ENCODE data around the gene ZFP30.
"Not testable (repeated sequence)": the region's sequence is repeated elsewhere in the genome, so short reads cannot be mapped to it uniquely, and the experiment has no call there.

The ZFP30 gene
- long read RNA-seq, donor 1 = 0 reads
- long read RNA-seq, donor 2 = 0 reads
- long read RNA-seq, donor 3 = 0 reads
- long read RNA-seq, donor 4, partial matches to known transcripts = 0 of 1 reads
- long read RNA-seq, donor 4, other reads (novel, unspliced or antisense) = 0 of 1 reads
- long read RNA-seq, donor 5 = 0 reads
- long read RNA-seq, donor 6, full-length matches to known transcripts = 1 of 7 reads
- long read RNA-seq, donor 6, partial matches to known transcripts = 6 of 7 reads
- long read RNA-seq, donor 6, other reads (novel, unspliced or antisense) = 0 of 7 reads
- long read RNA-seq, donor 7 = 0 reads
- long read RNA-seq, donor 8 = 0 reads

DNA sequence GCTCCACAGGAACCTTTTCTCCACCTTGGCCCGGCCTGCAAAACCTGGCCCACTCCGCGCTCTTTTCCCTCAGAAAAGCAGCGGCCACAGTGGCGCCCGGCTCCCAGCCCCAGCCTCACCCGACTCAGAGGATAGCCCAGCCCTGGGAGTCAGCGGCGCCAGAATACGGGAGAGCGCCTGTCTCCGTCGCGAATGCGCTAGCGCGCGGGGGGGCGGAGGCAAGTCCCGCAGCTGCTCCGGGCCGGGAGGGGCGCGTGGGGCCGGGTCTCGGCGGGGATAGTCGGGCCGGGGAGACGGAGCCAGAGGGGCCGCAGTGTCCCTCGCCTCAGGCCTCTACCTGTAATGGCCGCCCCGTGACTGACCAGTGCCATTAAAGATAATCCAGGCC is at the start of gene ZFP30:
TSS of gene ZFP30 (minus strand) at position 165 of the 388 bp plus-strand sequence. CDS start 7,643 bp downstream, outside the sequence.
- no peak for DNase-seq

DNA sequence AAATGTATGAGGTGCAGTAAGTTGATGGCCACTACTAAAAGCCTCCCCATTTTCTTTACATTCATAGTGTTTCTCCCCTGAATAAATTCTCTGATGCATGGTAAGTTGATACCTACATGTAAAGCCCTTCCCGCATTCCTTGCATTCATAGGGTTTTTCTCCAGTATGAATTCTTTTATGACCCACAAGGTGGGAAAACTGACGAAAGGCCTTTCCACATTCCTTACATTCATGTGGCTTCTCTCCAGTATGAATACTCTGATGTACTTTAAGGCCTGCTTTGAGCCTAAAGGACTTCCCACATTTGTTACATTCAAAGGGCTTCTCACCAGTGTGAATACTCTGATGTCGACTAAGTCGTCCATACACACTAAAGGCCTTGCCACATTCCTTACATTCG is 43.8 kb upstream of the ZFP30 start:
- DNase-seq = no peak

DNA sequence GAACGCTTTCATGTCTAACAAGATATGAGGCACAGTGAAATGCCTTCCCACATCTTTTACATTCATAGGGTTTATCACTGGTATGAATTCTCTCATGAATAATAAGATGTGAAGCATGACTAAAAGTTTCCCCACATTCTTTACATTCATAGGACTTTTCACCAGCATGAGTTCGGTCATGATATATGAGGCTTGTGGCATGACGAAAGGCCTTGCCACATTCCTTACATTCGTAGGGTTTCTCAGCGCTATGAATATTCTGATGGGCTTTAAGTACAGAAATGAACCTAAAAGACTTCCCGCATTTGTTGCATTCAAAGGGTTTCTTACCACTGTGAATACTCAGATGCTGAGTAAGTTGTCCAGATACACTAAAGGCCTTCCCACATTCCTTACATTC is 43.0 kb upstream of the ZFP30 start:
- DNase-seq = no peak

DNA sequence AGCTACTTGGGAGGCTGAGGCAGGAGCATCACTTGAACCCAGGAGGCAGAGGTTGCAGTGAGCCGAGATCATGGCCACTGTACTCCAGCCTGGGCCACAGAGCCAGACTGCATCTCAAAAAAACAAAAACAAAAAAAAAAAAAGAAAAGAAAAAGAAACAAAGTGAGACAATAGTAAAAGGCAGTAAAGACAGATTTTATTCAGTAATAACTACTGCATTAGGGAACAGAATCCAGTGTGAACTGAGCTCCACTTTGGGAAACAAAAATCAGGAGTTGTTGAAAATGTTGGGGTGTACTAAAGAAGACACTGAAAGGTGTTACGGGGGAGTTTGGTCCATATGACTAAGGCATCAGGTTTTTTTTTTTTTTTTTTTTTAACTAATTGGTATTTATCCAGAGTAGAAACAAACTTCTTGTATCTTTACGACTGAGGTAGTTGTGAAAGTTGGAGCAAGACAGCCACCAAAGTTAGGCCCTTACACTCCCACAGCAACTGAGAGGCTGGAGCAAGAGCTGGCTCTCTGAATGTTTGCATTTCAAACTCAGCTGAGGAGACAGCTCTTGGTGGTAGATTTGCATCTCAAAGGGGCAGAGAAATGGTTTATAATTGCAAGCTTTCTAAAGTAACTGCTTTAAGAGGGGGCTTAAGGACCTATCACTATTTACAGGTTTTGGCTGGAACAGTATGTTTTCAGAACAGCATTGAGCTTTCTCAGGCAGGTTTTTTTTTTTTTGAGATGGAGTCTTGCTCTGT is 40.1 kb upstream of the ZFP30 start:
- no peak for DNase-seq

DNA sequence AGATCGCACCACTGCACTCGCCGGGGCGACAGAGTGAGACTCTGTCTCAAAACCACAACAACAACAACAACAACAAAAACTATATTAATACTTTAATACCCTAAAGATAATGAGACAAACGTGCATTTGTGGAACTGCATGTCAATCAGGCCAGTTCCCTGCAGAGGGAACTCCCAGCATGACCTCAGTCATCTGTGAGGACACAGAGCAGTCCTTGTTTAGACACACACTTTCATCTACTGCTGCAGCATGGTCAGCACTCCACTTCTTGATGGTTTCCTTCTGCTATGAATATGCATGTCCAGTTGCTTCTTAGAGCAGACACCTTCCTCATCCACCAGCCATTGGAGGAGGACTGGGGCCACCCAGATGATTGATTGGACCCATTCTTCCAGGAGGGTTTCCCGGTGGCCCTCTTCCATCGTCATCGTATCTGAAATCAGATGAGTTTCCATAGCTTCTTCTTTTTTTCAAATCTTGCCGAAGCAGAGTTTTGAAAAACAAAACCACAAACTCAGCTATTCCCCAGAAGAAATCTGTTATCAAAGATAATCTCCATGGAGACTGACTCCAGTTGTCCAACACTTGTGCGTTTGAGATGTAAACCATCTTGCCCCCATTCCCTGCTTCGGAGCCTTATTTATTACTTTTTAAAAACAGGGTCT is 37.8 kb upstream of the ZFP30 start:
- no peak for DNase-seq

DNA sequence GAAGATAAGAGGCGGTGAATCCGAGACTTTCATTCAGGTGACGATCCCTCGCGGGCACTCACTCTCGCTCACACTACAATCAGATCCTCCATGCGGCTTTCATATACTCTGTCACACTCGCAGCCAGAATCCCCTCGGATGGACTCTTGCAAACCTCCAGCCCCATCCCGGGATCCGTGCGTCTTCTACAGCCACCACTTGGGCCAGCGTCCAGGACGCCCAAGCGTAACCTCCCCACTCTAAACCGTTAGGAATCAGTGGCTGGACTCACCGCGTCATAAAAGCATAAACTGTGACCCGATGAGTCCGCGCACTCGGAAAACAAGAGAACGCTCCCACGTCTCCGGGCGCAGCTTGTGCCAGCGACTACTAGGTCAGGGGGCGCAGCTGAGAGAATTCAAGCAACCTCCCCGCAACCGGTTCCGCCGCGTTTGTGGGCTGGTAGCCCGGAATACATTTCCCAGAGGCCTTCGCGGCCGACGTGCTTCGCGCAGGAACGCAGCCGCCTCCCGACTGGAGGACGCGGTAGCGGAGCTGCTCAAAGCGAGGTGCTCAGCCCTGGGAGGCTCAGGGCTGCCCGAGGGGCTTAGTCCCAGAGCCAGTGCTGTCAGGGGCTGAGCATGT is 36.7 kb upstream of the ZFP30 start:
- DNase-seq = peak; percentile 87

DNA sequence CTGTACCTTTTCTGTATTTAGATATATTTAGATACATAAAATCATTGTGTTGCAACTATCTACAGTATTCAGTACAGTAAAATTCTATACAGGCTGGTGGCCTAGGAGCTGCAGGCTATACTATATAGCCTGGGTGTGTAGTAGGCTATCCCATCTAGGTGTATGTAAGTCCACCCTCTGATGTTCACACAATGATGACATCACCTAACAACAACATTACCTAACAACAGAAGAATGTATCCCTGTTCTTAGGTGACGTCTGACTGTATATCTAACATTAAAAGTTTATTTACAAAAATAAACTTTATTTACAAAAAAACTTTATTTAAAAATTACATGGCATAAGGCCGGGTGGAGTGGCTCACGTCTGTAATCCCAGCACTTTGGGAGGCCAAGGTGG is 28.3 kb upstream of the ZFP30 start:
- no peak for DNase-seq

DNA sequence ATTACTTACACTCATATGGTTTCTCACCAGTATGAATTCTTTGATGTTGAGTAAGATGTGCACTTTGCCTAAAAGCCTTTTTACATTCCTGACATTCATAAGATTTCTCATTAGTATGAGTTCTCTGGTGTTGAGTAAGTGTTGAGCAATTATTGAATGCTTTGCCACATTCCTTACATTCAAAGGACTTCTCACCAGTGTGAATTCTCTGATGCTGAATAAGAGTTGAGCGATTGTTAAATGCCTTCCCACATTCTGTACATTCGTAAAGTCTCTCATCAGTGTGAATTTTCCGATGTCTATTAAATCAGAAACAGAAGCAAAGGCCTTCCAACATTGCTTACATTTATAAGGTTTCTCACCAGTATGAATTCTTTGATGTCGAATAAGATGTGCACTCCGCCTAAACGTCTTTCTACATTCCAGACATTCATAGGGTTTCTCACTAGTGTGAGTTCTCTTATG is 14.2 kb upstream of the ZFP30 start:
- DNase-seq = no peak

DNA sequence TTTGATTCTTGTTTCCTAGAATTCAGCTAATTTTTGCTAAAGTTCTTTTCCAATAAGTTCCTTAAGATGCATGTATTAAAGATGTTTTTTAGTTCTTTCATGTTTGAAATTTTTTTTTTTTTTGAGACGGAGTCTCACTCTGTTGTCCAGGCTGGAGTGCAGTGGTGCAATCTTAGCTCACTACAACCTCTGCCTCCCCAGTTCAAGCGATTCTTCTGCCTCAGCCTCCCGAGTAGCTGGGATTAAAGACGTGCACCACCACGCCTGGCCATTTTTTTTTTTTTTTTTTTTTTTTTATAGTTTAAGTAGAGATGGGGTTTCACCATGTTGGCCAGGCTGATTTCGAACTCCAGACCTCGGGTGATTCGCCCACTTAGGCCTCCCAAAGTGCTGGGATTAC is 1.9 kb upstream of the ZFP30 start:
- DNase-seq = not testable (repeated sequence)

DNA sequence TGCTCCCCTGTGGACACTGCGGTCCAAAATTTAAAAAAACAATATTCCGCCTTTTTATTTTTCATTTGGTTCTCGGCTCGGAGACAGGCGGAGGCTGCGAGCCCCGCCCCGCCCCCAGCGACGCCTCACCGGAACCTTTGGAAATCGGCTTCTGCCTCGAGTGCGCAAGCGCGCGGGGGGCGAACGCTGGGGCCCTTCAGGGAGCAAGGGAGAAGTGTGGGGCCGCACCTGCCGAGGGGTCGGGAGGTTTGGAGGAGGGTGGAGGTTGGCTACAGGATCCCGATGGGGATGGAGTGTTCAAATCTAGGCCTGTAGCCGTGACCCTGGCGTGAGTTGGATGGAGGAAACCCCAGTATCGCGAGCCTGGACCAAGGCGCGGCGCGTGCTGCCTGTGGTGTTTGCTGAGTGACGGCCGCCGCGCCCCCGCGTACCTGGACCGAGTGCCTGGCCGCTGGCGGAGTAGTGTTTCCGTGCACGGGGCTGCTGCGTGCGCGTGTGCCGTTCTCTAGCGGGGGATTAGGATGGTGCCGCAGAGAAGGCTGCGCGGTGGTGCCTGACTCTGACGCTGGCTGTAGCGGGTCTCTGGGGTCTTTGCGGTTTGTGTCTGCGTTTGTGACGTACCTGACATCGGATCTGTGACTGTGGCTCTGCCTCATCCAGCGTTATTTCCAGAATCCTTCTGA is 565 bp upstream of the ZFP30 start:
- DNase-seq = peak; percentile 99

DNA sequence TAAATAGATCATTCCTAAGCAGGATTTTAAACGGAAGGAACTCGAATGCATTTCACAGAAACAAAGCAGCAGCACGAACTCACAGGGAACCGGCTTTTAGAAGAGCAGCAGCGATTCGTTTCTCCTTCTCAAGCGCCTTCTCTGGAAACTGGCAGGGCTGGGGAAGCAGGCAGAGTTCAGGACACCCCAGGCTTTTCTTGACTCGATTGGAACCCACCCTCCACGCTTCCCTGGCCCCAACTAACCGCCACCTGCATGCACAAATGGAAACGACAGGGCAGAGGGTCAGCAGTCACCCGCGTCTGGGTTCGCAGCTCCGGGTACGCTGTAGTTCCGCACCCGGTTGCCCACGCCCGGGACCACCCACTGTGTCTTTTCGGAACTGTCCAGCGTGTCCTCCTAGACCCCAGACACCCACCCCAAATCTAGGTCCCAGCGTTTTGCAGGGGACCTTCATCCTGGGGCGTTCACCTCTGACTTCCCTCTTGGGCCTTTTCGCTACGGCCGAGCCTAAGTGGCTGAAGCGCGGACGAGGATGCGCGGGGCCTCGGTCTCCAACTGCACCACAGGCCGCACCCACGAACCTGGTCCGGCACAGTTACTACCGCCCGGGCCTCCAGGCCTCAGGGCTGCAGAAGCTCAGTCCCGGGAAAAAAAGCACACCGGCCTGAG is 500 bp downstream of the ZFP30 start:
- peak; percentile 92 for DNase-seq

DNA sequence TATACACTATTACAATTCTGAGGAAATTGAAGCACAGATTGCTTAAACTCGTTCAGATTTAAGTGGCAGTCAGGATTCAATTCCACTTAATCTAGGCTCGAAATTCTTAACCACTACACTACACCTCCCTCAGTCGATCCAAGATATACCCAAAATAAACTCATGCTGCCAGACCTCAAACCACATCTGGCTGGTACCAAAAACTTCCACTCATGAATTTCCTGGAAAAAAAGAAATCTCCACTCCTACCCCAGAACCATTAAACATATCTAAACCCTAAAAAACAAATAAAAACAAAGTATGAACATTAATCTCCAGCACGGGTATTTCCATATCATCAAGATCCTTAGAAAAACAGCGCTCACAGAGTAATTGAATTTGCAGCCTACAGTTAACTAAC is 1.1 kb downstream of the ZFP30 start:
- no peak for DNase-seq

DNA sequence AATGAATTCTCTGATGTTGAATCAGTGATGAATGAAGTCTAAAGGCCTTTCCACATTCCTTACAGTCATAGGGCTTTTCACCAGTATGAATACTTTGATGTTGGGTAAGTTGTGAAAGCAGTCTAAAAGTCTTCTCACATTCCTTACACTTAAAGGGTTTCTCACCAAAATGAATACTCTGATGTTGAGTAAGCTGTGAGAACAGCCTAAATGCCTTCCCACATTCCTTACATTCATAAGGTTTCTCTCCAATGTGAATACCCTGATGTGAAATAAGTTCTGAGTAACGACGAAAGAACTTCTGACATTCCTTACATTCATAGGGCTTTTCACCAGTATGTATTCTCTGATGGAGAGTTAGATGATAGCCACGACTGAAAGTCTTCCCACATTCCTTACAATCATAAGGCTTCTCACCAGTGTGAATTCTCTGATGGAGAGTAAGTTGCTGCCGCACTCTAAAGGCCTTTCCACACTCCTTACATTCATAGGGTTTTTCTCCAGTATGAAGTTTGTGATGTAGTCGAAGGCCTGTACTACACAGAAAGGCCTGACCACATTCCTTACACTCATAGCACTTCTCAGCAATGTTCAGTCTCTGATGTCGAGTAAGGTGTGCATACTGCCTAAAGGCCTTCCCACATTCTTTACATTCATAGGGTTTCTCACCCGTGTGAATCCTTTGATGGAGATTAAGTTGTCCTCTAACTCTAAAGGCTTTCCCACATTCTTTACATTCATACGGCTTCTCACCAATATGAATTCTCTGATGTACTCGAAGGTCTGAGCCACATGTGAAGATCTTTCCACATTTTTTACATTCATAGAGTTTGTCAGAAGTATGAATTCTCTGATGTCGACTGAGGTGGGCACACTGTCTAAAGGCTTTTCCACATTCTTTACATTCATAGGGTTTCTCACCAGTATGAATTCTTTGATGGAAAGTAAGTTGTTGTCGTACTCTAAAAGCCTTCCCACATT is 19.9 kb downstream of the ZFP30 start:
- no peak for DNase-seq

DNA sequence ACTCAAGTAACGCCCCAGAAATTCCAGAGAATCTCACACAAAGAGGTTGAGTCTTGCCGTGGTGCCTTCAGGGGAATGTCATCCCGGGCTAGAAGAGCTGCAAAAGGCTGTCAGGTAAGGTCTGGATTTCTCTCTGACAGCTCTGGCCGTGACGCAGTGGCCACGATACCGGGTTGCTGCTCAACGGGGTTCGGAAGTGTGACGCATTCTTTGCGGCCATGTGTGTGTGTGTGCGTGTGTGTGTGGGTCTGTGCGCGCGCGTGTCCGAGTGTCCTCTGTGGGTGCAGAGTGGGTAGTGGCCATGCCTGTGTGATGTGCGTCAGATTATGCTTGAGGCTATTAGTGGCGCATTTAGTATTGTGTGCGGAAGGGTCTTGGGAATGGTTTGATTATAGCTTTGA is 60.3 kb downstream of the ZFP30 start:
- DNase-seq = peak; percentile 89

DNA sequence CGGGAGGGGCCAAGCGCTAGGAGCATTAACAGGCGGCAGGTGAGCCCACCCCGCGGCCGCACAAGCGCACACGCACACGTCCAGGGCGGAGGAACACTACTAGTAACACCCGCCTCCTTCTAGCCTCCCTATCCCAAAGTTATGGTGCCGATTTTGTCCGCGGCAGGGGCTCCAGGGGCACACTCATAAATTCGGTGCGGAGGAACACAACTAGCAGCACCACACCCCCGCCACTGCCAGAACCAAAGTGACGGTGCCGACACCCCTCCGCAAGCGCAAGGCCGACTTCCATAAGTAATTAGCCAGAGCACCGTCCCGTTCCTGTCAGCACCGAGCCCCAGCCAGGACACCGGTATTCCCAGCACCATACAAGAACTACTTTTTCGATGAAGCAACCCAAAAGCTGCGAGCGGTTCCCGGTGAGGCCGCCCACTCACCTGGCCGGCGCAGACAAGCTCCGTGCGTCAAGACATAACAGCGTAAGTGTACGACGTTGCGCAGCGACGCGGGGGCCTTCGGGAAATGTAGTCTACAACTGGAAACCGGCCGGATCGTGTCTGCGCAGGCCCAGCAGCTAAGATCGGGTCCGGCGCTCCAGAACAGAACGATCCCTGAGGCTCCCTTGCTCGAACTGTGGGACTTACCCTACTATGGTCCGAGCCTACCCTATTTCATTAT is 60.8 kb downstream of the ZFP30 start, which contains the start of the genes ZNF540 and ZNF571:
TSS of gene ZNF540 (plus strand) at position 573 of the 678 bp plus-strand sequence. CDS start 3,572 bp downstream, outside the sequence.
TSS of gene ZNF571 (minus strand) at position 489 of the 678 bp plus-strand sequence. CDS start 8,116 bp downstream, outside the sequence.
- DNase-seq = peak; percentile 96

DNA sequence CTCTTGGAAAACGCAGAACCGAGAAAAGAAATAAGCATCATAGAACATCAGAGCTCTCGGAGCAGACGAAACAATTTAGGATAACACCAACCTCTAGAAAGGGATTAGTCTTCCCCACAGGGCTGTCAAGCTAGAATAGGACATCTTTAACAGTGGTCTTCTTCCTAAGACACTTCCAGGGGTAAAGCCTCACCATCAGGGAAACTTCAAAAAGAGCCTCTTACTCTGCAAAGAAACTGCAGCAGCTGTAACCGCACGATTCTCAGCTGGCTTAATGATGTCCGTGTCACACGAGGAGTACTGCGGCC is 61.3 kb downstream of the ZFP30 start:
- DNase-seq = no peak

DNA sequence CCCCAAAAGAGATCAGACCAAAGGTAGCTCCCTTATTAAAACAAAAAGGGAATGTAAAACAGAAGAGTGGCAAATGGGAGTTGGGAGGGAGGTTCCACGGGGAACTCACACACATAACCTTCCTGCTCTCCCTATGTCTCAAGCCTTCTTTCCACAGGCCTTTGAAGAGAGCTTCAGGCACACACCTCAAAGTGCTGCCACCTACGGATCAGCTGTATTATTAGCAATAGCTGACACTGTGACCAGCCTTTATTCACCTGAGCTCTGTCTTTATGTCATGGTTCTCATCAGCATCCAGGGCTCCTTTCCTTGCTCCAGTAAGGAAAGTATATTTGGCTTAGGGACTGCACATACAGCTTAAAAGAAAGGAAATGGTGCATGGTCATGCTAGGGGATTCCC is 71.9 kb downstream of the ZFP30 start:
- DNase-seq = no peak

DNA sequence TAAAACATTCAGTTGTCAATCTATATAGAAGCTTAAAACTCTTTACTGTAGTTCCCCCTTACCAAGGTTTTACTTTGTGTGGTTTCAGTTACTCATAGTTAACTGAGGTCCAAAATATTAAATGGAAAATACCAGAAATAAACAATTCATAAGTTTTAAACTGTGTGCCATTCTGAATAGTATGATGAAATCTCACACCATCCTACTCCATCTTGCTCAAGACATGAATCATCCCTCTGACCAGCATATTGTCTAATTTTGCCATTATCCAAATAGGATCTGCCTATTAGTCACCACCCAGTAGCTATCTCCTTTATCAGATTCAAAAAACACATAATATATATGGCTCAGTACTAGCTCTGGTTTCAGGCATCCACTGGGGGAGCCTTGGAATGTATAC is 83.1 kb downstream of the ZFP30 start:
- DNase-seq = no peak

DNA sequence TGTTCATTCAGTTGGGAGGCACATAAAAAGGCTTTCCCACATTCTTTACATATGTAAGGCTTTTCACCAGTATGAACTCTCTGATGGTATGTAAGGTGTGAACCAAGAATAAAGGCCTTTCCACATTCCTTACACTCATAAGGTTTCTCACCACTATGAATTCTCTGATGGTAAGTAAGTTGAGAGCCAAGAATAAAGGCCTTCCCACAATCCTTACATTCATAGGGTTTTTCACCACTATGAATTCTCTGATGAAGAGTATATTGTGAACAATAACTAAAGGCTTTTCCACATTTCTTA is 89.9 kb downstream of the ZFP30 start:
- DNase-seq = no peak
